Peyer's patch (tissue), 4 donors: ENCODE results near the gene VPS13A. TPM values are rescaled to one million over a fixed set of nuclear protein-coding genes. Genes with fewer than 3 reads are reported as not detected.

ENCODE experiments used
- DNase-seq, 3 donors: peaks; one replicate each; pipeline ENCODE4 v3.0.0-alpha.2; 2017 to 2019
- H3K27ac ChIP-seq, 4 donors: fragments of 200-600 bp; sonication (generic); one replicate each; pipeline ENCODE4 v1.5.1; 2016 to 2019
- H3K27me3 ChIP-seq, 2 donors: fragments of 200-600 bp; sonication (generic); one replicate each; pipeline ENCODE4 v1.5.1; 2019
- H3K36me3 ChIP-seq, 3 donors: fragments of 200-600 bp; sonication (generic); one replicate each; pipeline ENCODE4 v1.5.1; 2016 to 2019
- H3K4me1 ChIP-seq, 4 donors: fragments of 200-600 bp; sonication (generic); one replicate each; pipeline ENCODE4 v1.5.1; 2016 to 2019
- H3K4me3 ChIP-seq, 4 donors: fragments of 200-600 bp; sonication (generic); 1 replicate in 3 of 4; 2 replicates in 1 of 4; pipeline ENCODE4 v1.5.1; 2016 to 2019; ENCODE audit warnings: mild to moderate bottlenecking in 1 of 4
- H3K9me3 ChIP-seq, 4 donors: fragments of 200-600 bp; sonication (generic); one replicate each; pipeline ENCODE4 v1.5.1; 2016 to 2019; ENCODE audit warnings: mild to moderate bottlenecking in 1 of 4
- POLR2A ChIP-seq, 2 donors: fragments of 450-650 bp; IDR thresholded peaks; one replicate each; pipeline ENCODE4 v1.5.1; 2017; ENCODE audit warnings: antibody characterized with exemption in 2 of 2, mild to moderate bottlenecking in 2 of 2, moderate library complexity in 2 of 2
- total RNA-seq, 4 donors: library from RNA; depleted of rRNA; stranded (reverse); fragments of >200 nt; gene quantifications; one replicate each; pipeline ENCODE4 v1.1.0, GENCODE V29; 2016
- TF ChIP-seq, protein P1 (sequence below), 6 experiments: fragments of 450-650 bp in 4 of 6; fragments of 200-600 bp in 2 of 6; sonication (generic) in 1 of 6; IDR thresholded peaks; one replicate each; pipeline ENCODE4 v1.5.1; 2017 to 2019; ENCODE audit warnings: antibody characterized with exemption in 6 of 6, mild to moderate bottlenecking in 3 of 6, moderate library complexity in 1 of 6

VPS13A gene
- total RNA-seq, 4 donors from 2014 or later = 81.7 to 197 (median 169) TPM

DNA sequence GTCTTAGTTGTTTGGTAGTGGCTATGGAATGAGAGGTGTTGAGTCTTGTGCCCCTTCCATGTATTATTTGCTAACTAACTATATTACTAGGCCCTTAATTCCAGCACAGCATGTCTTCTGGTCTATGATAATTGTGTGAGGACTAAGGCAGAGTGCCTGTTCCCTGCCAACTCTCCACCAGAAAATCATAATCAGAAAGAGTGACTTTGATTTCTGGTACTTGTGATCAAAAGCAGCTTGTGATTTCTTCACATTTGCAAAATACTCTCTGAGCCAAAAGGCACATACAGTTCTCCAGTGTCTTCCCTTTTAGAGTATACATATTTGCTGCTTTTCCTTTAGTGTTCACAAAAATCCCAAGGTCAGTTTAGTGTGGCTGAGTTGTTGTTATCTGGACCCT, 240.9 kb downstream of the VPS13A start:
- H3K4me1 ChIP-seq = no peaks in the 10 kb centered on the region
- no peaks in the 10 kb centered on the region for H3K36me3 ChIP-seq
- H3K27me3 ChIP-seq = no peaks in the 10 kb centered on the region
- H3K9me3 ChIP-seq = no peaks in the 10 kb centered on the region
- no peak overlapping the region for H3K4me3 ChIP-seq
- TF ChIP-seq, protein P1, sequence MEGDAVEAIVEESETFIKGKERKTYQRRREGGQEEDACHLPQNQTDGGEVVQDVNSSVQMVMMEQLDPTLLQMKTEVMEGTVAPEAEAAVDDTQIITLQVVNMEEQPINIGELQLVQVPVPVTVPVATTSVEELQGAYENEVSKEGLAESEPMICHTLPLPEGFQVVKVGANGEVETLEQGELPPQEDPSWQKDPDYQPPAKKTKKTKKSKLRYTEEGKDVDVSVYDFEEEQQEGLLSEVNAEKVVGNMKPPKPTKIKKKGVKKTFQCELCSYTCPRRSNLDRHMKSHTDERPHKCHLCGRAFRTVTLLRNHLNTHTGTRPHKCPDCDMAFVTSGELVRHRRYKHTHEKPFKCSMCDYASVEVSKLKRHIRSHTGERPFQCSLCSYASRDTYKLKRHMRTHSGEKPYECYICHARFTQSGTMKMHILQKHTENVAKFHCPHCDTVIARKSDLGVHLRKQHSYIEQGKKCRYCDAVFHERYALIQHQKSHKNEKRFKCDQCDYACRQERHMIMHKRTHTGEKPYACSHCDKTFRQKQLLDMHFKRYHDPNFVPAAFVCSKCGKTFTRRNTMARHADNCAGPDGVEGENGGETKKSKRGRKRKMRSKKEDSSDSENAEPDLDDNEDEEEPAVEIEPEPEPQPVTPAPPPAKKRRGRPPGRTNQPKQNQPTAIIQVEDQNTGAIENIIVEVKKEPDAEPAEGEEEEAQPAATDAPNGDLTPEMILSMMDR (IDR thresholded peaks at IDR 0.05) = no peak
- no peak for TF ChIP-seq POLR2A (IDR thresholded peaks at IDR 0.05)
- DNase-seq = no peak
- H3K27ac ChIP-seq = no peak overlapping the region

DNA sequence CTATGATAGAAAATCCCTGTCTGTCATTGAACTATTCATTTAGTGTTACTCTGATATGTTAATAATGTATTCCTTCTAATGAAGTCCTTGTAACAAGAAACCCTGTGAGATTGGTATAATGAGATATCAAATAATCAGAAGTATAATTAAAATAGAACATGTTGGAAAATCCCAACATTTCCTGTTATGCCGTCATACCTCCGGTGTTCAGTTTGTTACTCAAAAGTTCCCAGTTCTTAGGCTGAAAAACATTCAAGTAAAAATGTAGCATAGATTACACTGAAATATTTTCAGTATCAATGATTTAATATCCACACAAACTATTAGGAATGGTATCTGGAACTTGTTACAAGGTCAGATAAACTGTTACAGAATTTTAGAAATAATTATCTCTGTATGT, 243.3 kb downstream of the VPS13A start:
- H3K4me1 ChIP-seq = no peaks in the 10 kb centered on the region
- no peaks in the 10 kb centered on the region for H3K27me3 ChIP-seq
- H3K9me3 ChIP-seq = no peaks in the 10 kb centered on the region
- H3K4me3 ChIP-seq = no peak overlapping the region
- no peak overlapping the region for H3K27ac ChIP-seq
- no peak for DNase-seq
- TF ChIP-seq, protein P1 (IDR thresholded peaks at IDR 0.05) = no peak
- no peaks in the 10 kb centered on the region for H3K36me3 ChIP-seq

DNA sequence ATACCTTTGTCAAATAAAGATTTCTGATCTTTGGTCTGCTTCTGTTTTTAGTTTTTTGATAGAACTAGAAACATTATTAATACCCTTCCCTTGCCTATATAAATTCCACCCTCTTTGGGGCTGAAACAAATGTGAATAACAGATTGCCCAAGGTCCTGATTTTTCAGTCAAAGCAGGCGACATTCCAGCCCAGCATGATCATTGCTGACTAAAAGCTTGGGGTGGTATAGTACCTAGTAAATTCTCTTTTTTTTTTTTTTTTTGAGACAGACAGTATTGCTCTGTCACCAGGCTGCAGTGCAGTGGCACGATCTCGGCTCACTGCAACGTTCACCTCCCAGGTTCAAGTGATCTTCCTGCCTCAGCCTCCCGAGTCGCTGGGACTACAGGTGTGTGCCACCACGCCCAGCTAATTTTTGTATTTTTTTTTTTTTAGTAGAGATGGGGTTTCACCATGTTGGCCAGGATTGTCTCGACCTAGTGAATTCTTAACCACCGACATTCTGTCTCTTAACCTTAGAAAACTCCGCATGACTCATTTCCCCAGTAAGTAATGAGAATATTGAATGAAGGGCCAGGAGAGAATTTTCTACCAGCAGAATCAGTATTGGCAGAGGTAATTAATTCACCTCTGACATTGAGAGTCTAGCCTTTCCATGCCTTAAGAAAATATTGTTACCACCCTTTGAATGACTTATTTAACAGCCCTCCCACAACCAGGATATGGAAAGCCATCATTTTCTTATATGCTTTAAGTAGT, 244.4 kb downstream of the VPS13A start:
- no peak for TF ChIP-seq POLR2A (IDR thresholded peaks at IDR 0.05)
- TF ChIP-seq, protein P1 (IDR thresholded peaks at IDR 0.05) = no peak
- H3K4me1 ChIP-seq = no peaks in the 10 kb centered on the region
- no peaks in the 10 kb centered on the region for H3K27me3 ChIP-seq
- H3K36me3 ChIP-seq = no peaks in the 10 kb centered on the region
- H3K9me3 ChIP-seq = no peaks in the 10 kb centered on the region
- DNase-seq = no peak
- H3K4me3 ChIP-seq = no peak overlapping the region
- H3K27ac ChIP-seq = no peak overlapping the region

DNA sequence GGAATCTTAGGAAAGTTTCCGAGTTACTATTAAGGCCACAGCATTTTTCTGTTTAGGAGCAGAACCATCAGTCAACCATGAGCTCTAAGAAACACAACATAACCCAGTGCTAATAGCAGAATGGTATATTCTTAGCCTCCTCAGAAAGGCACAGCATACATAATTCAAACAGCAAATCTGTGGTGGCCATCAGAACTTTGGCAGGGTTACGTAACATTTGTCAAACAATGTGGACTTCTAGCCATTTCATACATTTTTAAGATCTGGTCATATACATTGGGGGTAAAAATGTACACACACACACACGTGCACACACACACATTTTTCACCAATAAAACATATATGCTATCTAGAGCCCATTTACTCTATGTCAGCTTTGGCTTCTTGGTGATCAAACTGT, 245.6 kb downstream of the VPS13A start:
- Histone ChIP-seq H3K9me3 (no peaks in the 10 kb centered on the region), H3K27me3 (no peaks in the 10 kb centered on the region), H3K36me3 (no peaks in the 10 kb centered on the region), H3K27ac (no peak overlapping the region), H3K4me3 (no peak overlapping the region), H3K4me1 (no peaks in the 10 kb centered on the region)
- TF ChIP-seq, protein P1 (IDR thresholded peaks at IDR 0.05) = no peak
- TF ChIP-seq POLR2A (IDR thresholded peaks at IDR 0.05) = no peak
- DNase-seq = no peak

DNA sequence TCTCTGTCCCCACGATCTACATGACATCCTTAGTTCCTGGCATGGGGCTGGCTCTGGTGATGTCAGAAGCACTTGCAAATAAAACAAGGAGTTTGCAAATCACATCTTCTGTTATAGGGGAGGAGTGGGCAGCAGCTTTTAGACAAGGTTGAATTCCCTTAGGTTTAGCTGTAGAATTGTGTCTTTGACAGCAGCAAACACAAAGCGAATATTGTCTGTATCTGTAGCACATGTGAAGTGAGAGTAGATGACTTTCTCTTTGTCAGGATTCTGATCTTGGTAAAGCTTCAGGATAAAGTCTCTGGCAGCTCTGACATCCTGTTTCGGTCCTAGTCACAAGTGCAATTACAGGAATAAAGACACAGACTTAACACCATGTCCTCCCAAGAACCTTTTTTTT, 246.5 kb downstream of the VPS13A start:
- H3K4me1 ChIP-seq = no peaks in the 10 kb centered on the region
- H3K27me3 ChIP-seq = no peaks in the 10 kb centered on the region
- H3K9me3 ChIP-seq = no peaks in the 10 kb centered on the region
- no peak overlapping the region for H3K27ac ChIP-seq
- TF ChIP-seq, protein P1 (IDR thresholded peaks at IDR 0.05) = no peak
- no peak for TF ChIP-seq POLR2A (IDR thresholded peaks at IDR 0.05)
- no peak overlapping the region for H3K4me3 ChIP-seq
- DNase-seq = no peak
- no peaks in the 10 kb centered on the region for H3K36me3 ChIP-seq
